HUES48 (cell line): Measurements from ENCODE around the gene CD58.

Source experiments
- H3K27ac ChIP-seq: one replicate; pipeline ENCODE4 v1.7.0; 2013; ENCODE audit warnings: low read depth, low read length, inconsistent platforms
- H3K27me3 ChIP-seq: 2 replicates; pipeline ENCODE4 v1.6.1; 2013; ENCODE audit warnings: mild to moderate bottlenecking, low read length; ENCODE audit not compliant: control insufficient read depth, insufficient read depth
- H3K36me3 ChIP-seq: 2 replicates; pipeline ENCODE4 v1.6.1; 2013; ENCODE audit warnings: low read length; ENCODE audit not compliant: control insufficient read depth, insufficient read depth
- H3K4me1 ChIP-seq: 2 replicates; pipeline ENCODE4 v1.6.1; 2013; ENCODE audit warnings: mild to moderate bottlenecking, low read length; ENCODE audit not compliant: control insufficient read depth, insufficient read depth
- H3K4me3 ChIP-seq: 2 replicates; pipeline ENCODE4 v1.5.1; 2013; ENCODE audit warnings: mild to moderate bottlenecking, low read depth, low read length
- H3K9ac ChIP-seq: 2 replicates; pipeline ENCODE4 v1.6.1; 2013; ENCODE audit warnings: mild to moderate bottlenecking, low read depth, low read length, moderate library complexity
- H3K9me3 ChIP-seq: 2 replicates; pipeline ENCODE4 v1.6.1; 2013; ENCODE audit warnings: low read length; ENCODE audit not compliant: control insufficient read depth, insufficient read depth

The CD58 gene

DNA sequence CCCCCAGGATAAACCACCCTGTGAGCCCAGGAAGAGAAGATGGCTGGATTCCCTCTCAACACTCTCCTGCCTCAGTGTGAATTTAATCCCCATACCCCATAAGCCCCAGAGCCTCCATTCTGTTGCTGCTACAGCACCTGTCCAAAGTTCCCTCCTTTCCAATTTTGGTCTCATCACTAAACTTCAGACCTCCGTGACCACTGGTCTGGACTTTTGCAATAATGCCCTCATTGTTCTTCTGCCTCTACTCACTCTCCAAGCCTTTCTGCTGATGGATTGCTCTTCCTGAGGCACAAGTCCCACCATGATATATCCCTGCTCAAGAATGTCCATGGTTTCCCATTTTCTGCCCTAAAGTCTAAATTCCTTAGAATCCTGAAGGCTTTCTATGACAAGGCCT, 83.2 kb downstream of the CD58 start:
- Histone ChIP-seq H3K4me3 (no peak overlapping the region), H3K27me3 (no peaks in the 10 kb centered on the region), H3K9ac (no peak overlapping the region), H3K36me3 (no peaks in the 10 kb centered on the region), H3K9me3 (no peaks in the 10 kb centered on the region), H3K4me1 (no peaks in the 10 kb centered on the region), H3K27ac (no peak overlapping the region)

DNA sequence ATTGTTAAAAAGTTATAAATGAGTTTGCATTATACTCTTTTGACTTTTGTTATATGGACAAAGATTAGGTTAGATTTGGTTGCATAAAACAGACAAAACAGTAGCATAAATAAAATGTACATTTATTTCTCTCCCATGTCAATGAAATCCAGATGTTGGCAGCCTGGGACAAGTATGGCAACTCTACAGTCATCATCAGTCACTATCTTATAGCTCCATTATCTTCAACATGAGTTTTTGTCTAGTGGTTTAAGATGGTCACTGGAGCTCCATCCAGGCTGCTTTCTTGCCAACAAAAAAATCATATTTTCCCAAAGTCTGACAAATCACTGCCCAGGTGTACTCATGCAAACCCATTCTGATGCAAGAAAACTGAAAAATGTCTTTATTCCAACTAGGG, 83.8 kb downstream of the CD58 start:
- Histone ChIP-seq H3K27ac (no peak overlapping the region), H3K4me3 (no peak overlapping the region), H3K36me3 (no peaks in the 10 kb centered on the region), H3K9ac (no peak overlapping the region), H3K9me3 (no peaks in the 10 kb centered on the region), H3K4me1 (no peaks in the 10 kb centered on the region), H3K27me3 (no peaks in the 10 kb centered on the region)

DNA sequence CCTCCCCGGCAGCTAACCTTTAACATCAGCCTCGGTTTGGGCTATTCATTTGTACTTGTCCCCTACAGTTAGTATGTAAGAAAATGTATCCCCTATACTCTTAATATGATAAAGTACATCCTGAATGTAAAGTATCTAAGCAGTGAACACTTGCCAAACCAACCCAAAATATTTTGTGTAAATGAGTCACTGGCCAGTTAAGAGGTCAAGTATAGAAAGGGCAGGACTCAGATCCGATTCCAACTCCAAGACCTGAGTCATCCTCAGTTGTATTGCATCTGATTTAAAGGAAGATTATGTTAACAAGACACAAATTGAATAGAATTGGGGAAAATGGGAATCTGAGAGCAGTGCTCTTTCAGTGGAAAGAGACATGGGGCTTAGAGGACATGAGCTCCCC, 84.4 kb downstream of the CD58 start:
- Histone ChIP-seq H3K4me1 (no peaks in the 10 kb centered on the region), H3K36me3 (no peaks in the 10 kb centered on the region), H3K9me3 (no peaks in the 10 kb centered on the region), H3K27ac (no peak overlapping the region), H3K4me3 (no peak overlapping the region), H3K27me3 (no peaks in the 10 kb centered on the region), H3K9ac (no peak overlapping the region)

DNA sequence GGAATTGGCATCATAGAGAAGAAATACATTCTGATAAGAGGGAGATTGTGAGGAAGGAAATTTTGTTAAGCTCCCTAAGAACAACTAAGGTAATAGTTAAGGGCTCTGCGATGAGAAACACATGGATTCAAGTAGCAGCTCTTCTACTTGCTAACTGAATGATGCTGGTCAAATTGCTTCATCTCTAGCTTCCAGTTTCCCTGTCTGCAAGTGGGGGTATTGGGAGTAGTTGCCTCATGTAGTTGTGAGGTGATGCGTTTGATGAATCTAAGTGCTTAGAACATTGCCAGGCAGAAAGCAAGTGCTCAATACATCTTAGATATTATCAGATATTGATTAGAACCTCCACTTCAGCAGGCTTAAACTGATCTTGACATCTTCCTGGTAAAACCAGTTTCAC, 84.8 kb downstream of the CD58 start:
- H3K27ac ChIP-seq, result no peak overlapping the region
- no peaks in the 10 kb centered on the region for H3K9me3 ChIP-seq
- H3K4me1 ChIP-seq, result no peaks in the 10 kb centered on the region
- no peak overlapping the region for H3K4me3 ChIP-seq
- H3K36me3 ChIP-seq, result no peaks in the 10 kb centered on the region
- H3K27me3 ChIP-seq, result no peaks in the 10 kb centered on the region
- H3K9ac ChIP-seq, result no peak overlapping the region

DNA sequence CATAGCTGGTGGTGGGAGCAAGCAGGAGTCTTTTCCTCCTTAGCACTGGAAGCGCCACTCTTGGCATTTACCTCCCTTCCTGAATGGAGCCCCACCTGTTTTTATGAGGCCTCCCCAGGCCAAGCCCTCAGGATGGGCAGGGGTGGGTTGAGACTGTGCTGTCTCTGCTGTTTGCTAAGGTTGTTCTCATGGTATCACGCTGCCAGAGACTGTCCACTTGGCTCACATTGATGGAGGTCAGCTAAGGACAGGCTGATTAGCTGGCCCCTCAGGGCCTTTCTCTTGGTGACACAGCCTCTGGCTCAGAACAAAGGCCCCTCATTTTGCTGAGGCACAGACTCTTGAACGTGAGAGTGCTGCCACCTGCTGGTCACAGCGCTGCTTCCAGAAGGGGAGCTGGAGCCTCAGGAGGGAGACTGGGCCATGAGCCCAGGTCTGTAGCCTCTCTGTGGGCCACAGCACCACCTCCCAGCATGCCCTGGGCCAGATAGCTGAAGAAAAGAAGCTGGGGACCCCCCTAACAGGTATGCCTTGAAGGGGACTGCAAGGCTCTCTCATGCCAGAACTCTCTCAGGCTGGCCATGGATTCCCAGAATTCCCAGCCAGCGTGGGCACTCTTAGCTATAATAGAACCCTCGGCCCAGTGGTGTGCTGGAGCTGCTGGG, 85.6 kb downstream of the CD58 start:
- Histone ChIP-seq H3K4me3 (no peak overlapping the region), H3K27me3 (no peaks in the 10 kb centered on the region), H3K9ac (no peak overlapping the region), H3K9me3 (no peaks in the 10 kb centered on the region), H3K27ac (no peak overlapping the region), H3K4me1 (no peaks in the 10 kb centered on the region), H3K36me3 (no peaks in the 10 kb centered on the region)

DNA sequence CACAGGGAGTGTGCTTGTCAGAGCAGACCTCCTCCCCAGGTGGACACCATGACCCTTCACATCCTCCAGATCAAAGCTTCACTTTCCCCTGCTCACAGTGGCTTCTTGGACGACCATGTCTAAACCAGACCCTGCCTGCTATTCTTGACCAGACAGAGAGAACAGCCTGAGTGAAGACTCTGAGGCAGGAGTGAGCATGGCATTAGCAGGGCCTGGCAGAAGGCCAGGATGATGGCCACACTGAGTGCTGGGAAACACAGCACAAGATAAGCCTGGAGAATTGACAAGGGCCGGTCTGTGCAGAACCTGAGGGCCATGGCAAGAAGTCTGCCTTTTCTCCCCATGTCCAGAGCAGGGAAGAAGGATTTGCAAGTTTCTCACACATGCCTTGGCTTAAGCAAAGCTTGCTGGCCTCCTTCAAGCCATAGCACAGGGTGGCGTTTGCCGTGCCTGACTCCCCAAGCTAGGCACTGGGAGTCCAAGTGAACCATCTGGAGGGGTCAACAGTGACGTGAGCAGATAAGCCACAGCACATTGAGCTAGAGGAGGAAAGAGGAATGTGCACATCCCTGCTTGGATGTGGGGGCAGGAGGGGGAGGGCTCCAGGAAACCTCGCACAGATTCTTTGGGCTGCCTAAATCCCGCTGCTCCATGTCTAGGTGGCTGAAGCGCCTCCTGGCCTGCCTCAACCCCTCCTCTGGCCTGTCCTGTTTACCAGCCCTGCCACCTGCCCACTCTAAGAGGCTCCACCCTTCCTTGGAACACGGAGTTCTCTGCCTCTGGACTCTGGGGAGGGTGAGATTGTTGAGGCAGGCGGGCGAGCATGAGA, 87.1 kb downstream of the CD58 start:
- no peak overlapping the region for H3K27ac ChIP-seq
- no peaks in the 10 kb centered on the region for H3K36me3 ChIP-seq
- no peaks in the 10 kb centered on the region for H3K27me3 ChIP-seq
- no peaks in the 10 kb centered on the region for H3K9me3 ChIP-seq
- H3K9ac ChIP-seq, result no peak overlapping the region
- no peak overlapping the region for H3K4me3 ChIP-seq
- peaks cover 6% of the 10 kb centered on the region for H3K4me1 ChIP-seq

DNA sequence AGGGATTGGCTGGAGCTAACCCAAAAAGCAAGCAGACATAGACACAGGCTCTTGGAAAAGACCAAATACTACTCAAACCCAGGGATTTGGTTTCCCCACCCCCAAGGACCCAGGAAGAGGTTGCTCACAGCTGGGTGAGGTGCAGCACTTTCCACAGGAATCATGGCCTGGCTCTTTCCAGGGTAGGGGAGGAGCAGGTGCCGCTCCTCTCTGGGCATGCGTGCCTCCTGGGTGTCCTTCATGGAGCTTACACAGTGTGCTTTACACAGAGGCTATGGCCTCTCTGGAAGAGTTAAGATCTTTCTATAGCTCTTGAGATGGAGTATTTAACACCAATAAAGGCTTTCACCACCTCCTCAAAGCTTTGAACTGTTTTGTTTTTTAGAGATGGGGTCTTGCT, 88.3 kb downstream of the CD58 start:
- Histone ChIP-seq H3K4me3 (no peak overlapping the region), H3K4me1 (peaks cover 15% of the 10 kb centered on the region), H3K9me3 (no peaks in the 10 kb centered on the region), H3K27ac (no peak overlapping the region), H3K9ac (no peak overlapping the region), H3K36me3 (no peaks in the 10 kb centered on the region), H3K27me3 (no peaks in the 10 kb centered on the region)

DNA sequence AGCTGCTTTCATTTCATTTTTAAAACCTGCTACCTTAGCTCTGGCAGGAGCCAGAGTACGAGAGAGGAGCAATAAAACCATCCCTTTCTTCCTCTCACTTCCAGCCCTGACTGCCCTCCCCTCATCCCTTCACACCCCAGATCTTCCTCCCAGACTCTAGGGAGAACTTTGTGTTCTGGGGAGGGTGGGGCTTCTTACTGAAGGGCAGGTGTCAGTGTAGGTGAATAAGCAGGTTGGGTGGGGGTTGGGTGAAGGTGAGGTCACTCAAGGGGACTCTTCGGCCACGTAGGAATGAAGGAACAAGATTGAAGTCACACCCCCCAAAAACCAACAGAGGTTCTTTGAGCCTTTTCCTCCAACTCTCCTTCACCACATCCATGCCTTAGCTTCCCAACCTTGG, 88.9 kb downstream of the CD58 start:
- H3K27me3 ChIP-seq, result no peaks in the 10 kb centered on the region
- H3K27ac ChIP-seq, result no peak overlapping the region
- H3K4me1 ChIP-seq, result peaks cover 15% of the 10 kb centered on the region
- H3K9me3 ChIP-seq, result no peaks in the 10 kb centered on the region
- H3K9ac ChIP-seq, result no peak overlapping the region
- no peak overlapping the region for H3K4me3 ChIP-seq
- H3K36me3 ChIP-seq, result no peaks in the 10 kb centered on the region

DNA sequence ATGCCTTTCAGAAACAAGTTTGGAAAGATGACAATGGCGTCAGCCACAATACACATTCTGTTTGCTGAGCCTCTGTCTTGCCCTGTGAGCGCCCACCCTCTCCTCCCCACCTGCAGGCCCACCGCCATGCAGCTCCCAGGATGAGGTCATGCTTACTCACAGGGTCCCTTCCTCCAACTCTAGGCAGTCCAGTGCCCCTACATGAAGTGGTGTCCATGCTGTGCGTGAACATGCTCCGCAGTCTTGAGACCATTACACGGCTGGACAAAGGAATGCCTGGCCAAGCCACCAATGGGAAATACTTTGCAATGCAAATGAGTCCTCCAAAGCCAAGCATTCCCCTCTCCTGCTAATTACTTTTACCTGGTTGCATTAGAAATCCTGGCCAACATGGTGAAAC, 92.2 kb downstream of the CD58 start:
- Histone ChIP-seq H3K4me3 (no peak overlapping the region), H3K27ac (no peak overlapping the region), H3K9me3 (no peaks in the 10 kb centered on the region), H3K27me3 (no peaks in the 10 kb centered on the region), H3K4me1 (peaks cover 15% of the 10 kb centered on the region), H3K36me3 (no peaks in the 10 kb centered on the region), H3K9ac (no peak overlapping the region)

DNA sequence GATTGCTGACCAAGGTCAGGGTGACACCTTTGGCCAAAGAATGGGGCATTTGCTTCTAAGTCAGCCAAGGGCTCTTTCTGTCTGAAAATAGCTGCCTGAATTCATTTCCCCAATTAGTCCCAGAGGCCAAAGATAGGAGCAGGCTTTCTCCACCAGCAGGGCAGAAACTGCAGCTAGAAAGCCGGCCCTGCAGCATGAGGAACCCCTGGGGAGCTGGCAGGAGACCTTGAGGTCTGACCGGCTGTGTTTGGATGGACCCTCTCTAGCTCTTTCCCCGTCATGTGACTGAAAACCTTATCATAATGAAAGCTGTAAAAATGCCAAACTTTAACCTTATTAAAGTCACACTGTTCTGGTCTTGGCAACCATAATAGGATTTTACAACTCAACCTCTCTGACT, 93.4 kb downstream of the CD58 start:
- Histone ChIP-seq H3K36me3 (no peaks in the 10 kb centered on the region), H3K9me3 (no peaks in the 10 kb centered on the region), H3K27ac (no peak overlapping the region), H3K9ac (no peak overlapping the region), H3K4me3 (no peak overlapping the region), H3K27me3 (no peaks in the 10 kb centered on the region), H3K4me1 (peaks cover 15% of the 10 kb centered on the region)

DNA sequence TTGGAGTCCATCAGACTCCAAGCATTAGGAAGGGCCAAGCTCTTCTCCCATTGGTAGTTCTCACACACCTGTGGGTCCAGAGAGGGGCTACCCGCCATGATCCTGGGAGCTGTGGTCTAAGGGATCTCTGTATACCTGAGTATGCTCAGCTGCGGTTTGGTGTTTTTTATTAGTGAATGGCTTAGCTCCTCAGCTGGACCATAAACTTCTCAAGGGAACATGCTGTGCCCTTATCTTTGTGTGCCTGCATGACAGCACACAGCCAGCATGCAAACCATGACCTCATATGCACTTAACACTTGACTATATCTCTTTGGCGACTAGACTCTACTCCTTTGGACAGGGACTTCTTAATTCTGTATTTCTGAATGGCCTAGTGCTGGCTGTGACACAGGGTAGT, 94.5 kb downstream of the CD58 start:
- Histone ChIP-seq H3K9ac (no peak overlapping the region), H3K9me3 (no peaks in the 10 kb centered on the region)

More for the DNA sequence above, 94.5 kb downstream of the CD58 start:
- H3K27ac ChIP-seq, result no peak overlapping the region
- H3K36me3 ChIP-seq, result no peaks in the 10 kb centered on the region
- no peak overlapping the region for H3K4me3 ChIP-seq
- peaks cover 21% of the 10 kb centered on the region for H3K4me1 ChIP-seq
- H3K27me3 ChIP-seq, result no peaks in the 10 kb centered on the region
